ENCODE data around the gene TMEM192. TPM values are rescaled to one million over a fixed set of nuclear protein-coding genes. Genes with fewer than 3 reads are reported as not detected.
"Not testable (repeated sequence)": the region's sequence is repeated elsewhere in the genome, so short reads cannot be mapped to it uniquely, and the experiment has no call there.

Gene TMEM192
- total and polyA plus RNA-seq, 2 experiments from 2014 or later: 6.9 to 10.8 TPM

GRCh38 chr4:165129924-165130323 lies 17.3 kb upstream of the TMEM192 start:
- H3K4me1 Mint-ChIP-seq: no peaks in the 10 kb centered on the region
- H3K79me2 ChIP-seq (replicated peaks; ENCODE audit: insufficient read depth): no peaks in the 10 kb centered on the region
- peaks cover 1% of the 10 kb centered on the region for H3K27me3 Mint-ChIP-seq (ENCODE audit: insufficient read depth, low read depth, poor library complexity)
- DNase-seq (ENCODE audit: low spot score) (no peak), ATAC-seq (no peak)
- H3K36me3 Mint-ChIP-seq (ENCODE audit: low read depth): no peaks in the 10 kb centered on the region
- no peak overlapping the region for H3K4me3 ChIP-seq
- TF ChIP-seq ZNF331 (CRISPR knock-in tag; IDR thresholded peaks at IDR 0.05; ENCODE audit: low read depth): no peak
- no peak for TF ChIP-seq NANOG (IDR thresholded peaks at IDR 0.05; ENCODE audit: borderline replicate concordance)
- no peak for TF ChIP-seq STAT1 (IDR thresholded peaks at IDR 0.05; ENCODE audit: unreplicated experiment)
- no peak for TF ChIP-seq ZNF462 (CRISPR knock-in tag; IDR thresholded peaks at IDR 0.05)
- no peak for TF ChIP-seq EZH2phosphoT487 (IDR thresholded peaks at IDR 0.05; ENCODE audit: unreplicated experiment)
- no peak for TF ChIP-seq ETS1 (IDR thresholded peaks at IDR 0.05)
- TF ChIP-seq POLR2AphosphoS5 (IDR thresholded peaks at IDR 0.05; ENCODE audit: low read depth): no peak
- no peaks in the 10 kb centered on the region for H3K27me3 ChIP-seq (ENCODE audit: insufficient read depth)
- no peaks in the 10 kb centered on the region for H3F3A ChIP-seq (replicated peaks; ENCODE audit: low read depth)
- H3K4me1 ChIP-seq (ENCODE audit: insufficient read depth): no peaks in the 10 kb centered on the region
- H3K27ac ChIP-seq (ENCODE audit: low read depth): no peak overlapping the region
- no peaks in the 10 kb centered on the region for H4K20me1 ChIP-seq (replicated peaks; ENCODE audit: insufficient read depth)
- H3K4me2 ChIP-seq: no peak overlapping the region
- H3K27ac Mint-ChIP-seq: no peak overlapping the region
- H3K36me3 ChIP-seq (ENCODE audit: insufficient read depth): no peaks in the 10 kb centered on the region
- H3K9me2 ChIP-seq (ENCODE audit: insufficient read depth): no peaks in the 10 kb centered on the region
- H3K9me3 Mint-ChIP-seq: no peaks in the 10 kb centered on the region
- H2AFZ ChIP-seq: no peak overlapping the region
- no peak overlapping the region for H3K4me3 Mint-ChIP-seq

DNA sequence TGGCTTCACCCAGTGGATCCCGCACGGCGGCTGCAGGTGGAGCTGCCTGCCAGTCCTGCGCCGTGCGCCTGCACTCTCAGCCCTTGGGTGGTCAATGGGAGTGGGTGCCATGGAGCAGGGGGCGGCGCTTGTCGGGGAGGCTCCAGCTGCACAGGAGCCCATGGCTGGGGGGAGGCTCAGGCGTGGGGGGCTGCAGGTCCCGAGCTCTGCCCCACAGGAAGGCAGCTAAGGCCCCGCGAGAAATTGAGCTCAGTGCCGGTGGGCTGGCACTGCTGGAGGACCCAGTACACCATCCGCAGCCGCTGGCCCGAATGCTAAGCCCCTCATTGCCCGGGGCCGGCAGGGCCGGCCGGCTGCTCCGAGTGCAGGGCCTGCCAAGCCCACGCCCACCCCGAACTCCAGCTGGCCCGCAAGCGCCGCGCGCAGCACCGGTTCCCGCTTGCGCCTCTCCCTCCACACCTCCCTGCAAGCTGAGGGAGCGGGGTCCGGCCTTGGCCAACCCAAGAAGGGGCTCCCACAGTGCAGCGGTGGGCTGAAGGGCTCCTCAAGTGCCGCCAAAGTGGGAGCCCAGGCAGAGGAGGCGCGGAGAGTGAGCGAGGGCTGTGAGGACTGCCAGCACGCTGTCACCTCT lies 13.3 kb upstream of the TMEM192 start:
- not testable (repeated sequence) for H3K27me3 Mint-ChIP-seq (ENCODE audit: insufficient read depth, low read depth, poor library complexity); ATAC-seq

More for the DNA sequence above, 13.3 kb upstream of the TMEM192 start:
- H3K27me3 ChIP-seq (ENCODE audit: insufficient read depth); H3K4me3 ChIP-seq; H3K4me1 ChIP-seq (ENCODE audit: insufficient read depth); H3F3A ChIP-seq (replicated peaks; ENCODE audit: low read depth); H3K4me2 ChIP-seq; H3K9me2 ChIP-seq (ENCODE audit: insufficient read depth); H3K4me3 Mint-ChIP-seq; H3K9me3 Mint-ChIP-seq; H3K36me3 Mint-ChIP-seq (ENCODE audit: low read depth); H3K36me3 ChIP-seq (ENCODE audit: insufficient read depth); H3K79me2 ChIP-seq (replicated peaks; ENCODE audit: insufficient read depth); H3K27ac ChIP-seq (ENCODE audit: low read depth); DNase-seq (ENCODE audit: low spot score); H4K20me1 ChIP-seq (replicated peaks; ENCODE audit: insufficient read depth); H3K4me1 Mint-ChIP-seq; H3K27ac Mint-ChIP-seq; H2AFZ ChIP-seq: not testable (repeated sequence)

All from GM23338 (cell line).